Measurements from ENCODE around the gene LEPROT. TPM values are rescaled to one million over a fixed set of nuclear protein-coding genes. Genes with fewer than 3 reads are reported as not detected.

The LEPROT gene
- polyA plus RNA-seq, 1 donor (not counting 4 experiments of a cell fraction or from before 2014, with no cell fraction given), result 82.5 TPM

DNA sequence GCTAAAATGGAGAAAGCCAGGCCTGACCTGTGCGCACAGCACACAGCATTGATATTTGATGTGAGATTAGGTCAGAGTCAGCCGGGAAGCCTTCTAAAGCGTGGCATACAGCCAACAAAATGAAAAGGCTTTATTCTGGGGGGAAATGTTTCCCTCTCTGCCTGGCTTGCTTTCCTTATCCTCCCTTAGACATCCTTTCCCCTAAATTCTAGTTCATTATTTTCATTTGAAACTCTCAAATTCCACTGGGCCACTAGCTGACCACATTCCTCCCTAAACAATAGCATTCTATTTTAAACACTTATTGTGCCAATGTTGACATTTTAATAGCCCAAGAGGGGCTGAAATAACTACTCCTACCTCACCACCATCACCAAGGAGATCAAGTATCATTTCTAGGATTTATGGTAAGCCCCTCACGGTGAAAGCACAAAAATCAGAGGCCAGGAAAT lies 49.4 kb downstream of the LEPROT start:
- TF ChIP-seq, protein P1, sequence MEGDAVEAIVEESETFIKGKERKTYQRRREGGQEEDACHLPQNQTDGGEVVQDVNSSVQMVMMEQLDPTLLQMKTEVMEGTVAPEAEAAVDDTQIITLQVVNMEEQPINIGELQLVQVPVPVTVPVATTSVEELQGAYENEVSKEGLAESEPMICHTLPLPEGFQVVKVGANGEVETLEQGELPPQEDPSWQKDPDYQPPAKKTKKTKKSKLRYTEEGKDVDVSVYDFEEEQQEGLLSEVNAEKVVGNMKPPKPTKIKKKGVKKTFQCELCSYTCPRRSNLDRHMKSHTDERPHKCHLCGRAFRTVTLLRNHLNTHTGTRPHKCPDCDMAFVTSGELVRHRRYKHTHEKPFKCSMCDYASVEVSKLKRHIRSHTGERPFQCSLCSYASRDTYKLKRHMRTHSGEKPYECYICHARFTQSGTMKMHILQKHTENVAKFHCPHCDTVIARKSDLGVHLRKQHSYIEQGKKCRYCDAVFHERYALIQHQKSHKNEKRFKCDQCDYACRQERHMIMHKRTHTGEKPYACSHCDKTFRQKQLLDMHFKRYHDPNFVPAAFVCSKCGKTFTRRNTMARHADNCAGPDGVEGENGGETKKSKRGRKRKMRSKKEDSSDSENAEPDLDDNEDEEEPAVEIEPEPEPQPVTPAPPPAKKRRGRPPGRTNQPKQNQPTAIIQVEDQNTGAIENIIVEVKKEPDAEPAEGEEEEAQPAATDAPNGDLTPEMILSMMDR (optimal IDR thresholded peaks at IDR 0.05 in 1 of 3, IDR thresholded peaks at IDR 0.05 in 1 of 3, conservative IDR thresholded peaks at IDR 0.05 in 1 of 3; ENCODE audit: extremely low read depth in 1 of 3, insufficient read depth in 2 of 3, low read length in 3 of 3), result no peak
- TF ChIP-seq EZH2 (IDR thresholded peaks at IDR 0.05; ENCODE audit: low read length), result no peak
- no peaks in the 10 kb centered on the region for H3K27me3 ChIP-seq (ENCODE audit: control insufficient read depth, extremely low read depth, insufficient read depth, low read length)
- no peak overlapping the region for H3K4me3 ChIP-seq (ENCODE audit: control insufficient read depth in 2 of 3, extremely low read depth in 1 of 3, insufficient read depth in 2 of 3, low read depth in 1 of 3, low read length in 3 of 3)
- H3K36me3 ChIP-seq (ENCODE audit: control insufficient read depth in 2 of 2, extremely low read depth in 1 of 2, insufficient read depth in 2 of 2, low read length in 2 of 2), result no peaks in the 10 kb centered on the region
- DNase-seq (ENCODE audit: low read depth, low spot score) (no peak), FAIRE-seq (no peak)
- H4K20me1 ChIP-seq (ENCODE audit: control insufficient read depth, extremely low read depth, insufficient read depth, low read length), result no peaks in the 10 kb centered on the region
- H2AFZ ChIP-seq (ENCODE audit: control insufficient read depth, low read length), result no peak overlapping the region
- H3K79me2 ChIP-seq (ENCODE audit: control insufficient read depth, insufficient read depth, low read length), result no peaks in the 10 kb centered on the region
- no peaks in the 10 kb centered on the region for H3K4me1 ChIP-seq (ENCODE audit: control insufficient read depth, extremely low read depth, insufficient read depth, low read length)
- H3K9me1 ChIP-seq (ENCODE audit: control insufficient read depth, extremely low read depth, insufficient read depth, low read length), result no peaks in the 10 kb centered on the region
- dilution Hi-C loops (cut with MboI; ENCODE audit: extremely low pct_ligation_motif_present, low sequenced_read_pairs), result no loop called here
- no peak overlapping the region for H3K27ac ChIP-seq (ENCODE audit: control insufficient read depth, insufficient read depth, low read length)
- no peak overlapping the region for H3K9ac ChIP-seq (ENCODE audit: control insufficient read depth, extremely low read depth, insufficient read depth, low read length)
- H3K4me2 ChIP-seq (ENCODE audit: control insufficient read depth, extremely low read depth, insufficient read depth, low read depth, low read length), result no peak overlapping the region
- no peaks in the 10 kb centered on the region for H3K9me3 ChIP-seq (ENCODE audit: control insufficient read depth, low read depth, low read length)

DNA sequence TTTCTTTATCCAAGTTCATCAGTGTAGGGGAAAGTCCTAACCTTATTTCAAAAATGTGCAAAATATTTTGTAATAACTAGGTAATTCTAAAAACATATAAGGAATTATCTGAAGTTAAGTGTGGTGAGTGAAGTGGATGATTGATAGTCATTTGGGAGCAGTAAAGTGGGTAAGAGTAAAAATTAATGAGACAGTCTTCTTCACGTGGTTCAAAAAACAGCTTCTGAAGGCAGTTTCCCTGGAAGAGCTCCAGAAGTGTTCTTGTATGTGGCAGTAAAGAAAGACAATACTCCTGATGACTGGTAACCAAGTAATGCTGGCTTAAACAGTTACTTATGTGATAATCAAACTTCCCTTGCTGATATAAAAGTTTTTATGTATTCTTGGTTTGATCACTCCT lies 50.3 kb downstream of the LEPROT start:
- H3K36me3 ChIP-seq (ENCODE audit: control insufficient read depth in 2 of 2, extremely low read depth in 1 of 2, insufficient read depth in 2 of 2, low read length in 2 of 2), result no peaks in the 10 kb centered on the region
- no peaks in the 10 kb centered on the region for H3K27me3 ChIP-seq (ENCODE audit: control insufficient read depth, extremely low read depth, insufficient read depth, low read length)
- no peaks in the 10 kb centered on the region for H4K20me1 ChIP-seq (ENCODE audit: control insufficient read depth, extremely low read depth, insufficient read depth, low read length)
- H2AFZ ChIP-seq (ENCODE audit: control insufficient read depth, low read length), result no peak overlapping the region
- no peak for TF ChIP-seq EZH2 (IDR thresholded peaks at IDR 0.05; ENCODE audit: low read length)
- TF ChIP-seq, protein P1 (optimal IDR thresholded peaks at IDR 0.05 in 1 of 3, IDR thresholded peaks at IDR 0.05 in 1 of 3, conservative IDR thresholded peaks at IDR 0.05 in 1 of 3; ENCODE audit: extremely low read depth in 1 of 3, insufficient read depth in 2 of 3, low read length in 3 of 3), result no peak
- DNase-seq (ENCODE audit: low read depth, low spot score) (no peak), FAIRE-seq (no peak)
- H3K9ac ChIP-seq (ENCODE audit: control insufficient read depth, extremely low read depth, insufficient read depth, low read length), result no peak overlapping the region
- no peak overlapping the region for H3K4me2 ChIP-seq (ENCODE audit: control insufficient read depth, extremely low read depth, insufficient read depth, low read depth, low read length)
- H3K9me3 ChIP-seq (ENCODE audit: control insufficient read depth, low read depth, low read length), result no peaks in the 10 kb centered on the region
- no peak overlapping the region for H3K4me3 ChIP-seq (ENCODE audit: control insufficient read depth in 2 of 3, extremely low read depth in 1 of 3, insufficient read depth in 2 of 3, low read depth in 1 of 3, low read length in 3 of 3)
- no peaks in the 10 kb centered on the region for H3K79me2 ChIP-seq (ENCODE audit: control insufficient read depth, insufficient read depth, low read length)
- H3K9me1 ChIP-seq (ENCODE audit: control insufficient read depth, extremely low read depth, insufficient read depth, low read length), result no peaks in the 10 kb centered on the region
- dilution Hi-C loops (cut with MboI; ENCODE audit: extremely low pct_ligation_motif_present, low sequenced_read_pairs), result no loop called here
- H3K4me1 ChIP-seq (ENCODE audit: control insufficient read depth, extremely low read depth, insufficient read depth, low read length), result no peaks in the 10 kb centered on the region
- no peak overlapping the region for H3K27ac ChIP-seq (ENCODE audit: control insufficient read depth, insufficient read depth, low read length)
